ENCODE data around the gene SLX4IP.
A peak's percentile ranks its signal among the peaks of the same experiment; 100 is the strongest.

SLX4IP gene

GRCh38 chr20:10429443-10429981, 5.6 kb upstream of the SLX4IP start:
- DNase-seq, result no peak

DNA sequence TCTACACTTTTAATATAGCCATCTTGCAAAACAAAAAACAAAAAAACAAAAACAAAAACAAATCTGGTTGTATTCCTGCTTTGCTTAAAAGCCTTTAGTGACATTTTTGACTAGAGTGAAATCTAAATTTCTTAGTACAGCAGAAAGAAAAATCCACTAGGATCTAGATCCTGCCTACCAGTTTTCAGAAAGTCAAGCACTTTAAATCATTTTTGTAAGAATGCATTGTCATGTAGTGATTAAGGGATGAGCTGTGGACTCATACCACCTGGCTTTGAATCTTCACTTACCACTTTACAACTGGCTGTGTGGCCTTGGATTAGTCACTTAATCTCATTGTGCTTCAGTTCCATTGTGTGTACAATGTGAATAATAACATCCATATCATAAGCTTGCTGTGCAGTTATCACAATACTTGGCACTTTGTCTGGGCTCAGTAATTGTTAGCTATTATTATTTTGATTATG, 5.1 kb upstream of the SLX4IP start:
- DNase-seq, result no peak

- no peak for DNase-seq
Observed at GRCh38 chr20:10430704-10431103, 4.4 kb upstream of the SLX4IP start.

DNA sequence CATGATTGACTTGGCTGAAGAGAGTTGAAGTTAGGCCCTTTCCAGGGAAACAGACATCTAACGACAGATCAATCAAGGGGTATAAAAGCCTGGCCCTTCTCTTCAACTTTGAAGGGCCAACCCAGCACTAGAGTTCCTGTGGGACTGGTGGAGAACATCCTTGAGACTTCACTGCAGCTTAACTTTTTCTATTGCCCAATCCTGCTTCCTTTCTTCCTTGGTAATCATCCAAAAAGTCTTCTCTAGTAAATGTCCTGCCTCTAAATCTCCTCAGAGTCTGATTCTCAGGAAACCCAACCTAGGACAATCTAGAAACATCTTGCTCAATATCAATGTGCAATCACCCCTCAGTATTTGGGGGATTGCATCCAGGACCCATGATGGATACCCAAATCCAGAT, 3.0 kb upstream of the SLX4IP start:
- no peak for DNase-seq

DNA sequence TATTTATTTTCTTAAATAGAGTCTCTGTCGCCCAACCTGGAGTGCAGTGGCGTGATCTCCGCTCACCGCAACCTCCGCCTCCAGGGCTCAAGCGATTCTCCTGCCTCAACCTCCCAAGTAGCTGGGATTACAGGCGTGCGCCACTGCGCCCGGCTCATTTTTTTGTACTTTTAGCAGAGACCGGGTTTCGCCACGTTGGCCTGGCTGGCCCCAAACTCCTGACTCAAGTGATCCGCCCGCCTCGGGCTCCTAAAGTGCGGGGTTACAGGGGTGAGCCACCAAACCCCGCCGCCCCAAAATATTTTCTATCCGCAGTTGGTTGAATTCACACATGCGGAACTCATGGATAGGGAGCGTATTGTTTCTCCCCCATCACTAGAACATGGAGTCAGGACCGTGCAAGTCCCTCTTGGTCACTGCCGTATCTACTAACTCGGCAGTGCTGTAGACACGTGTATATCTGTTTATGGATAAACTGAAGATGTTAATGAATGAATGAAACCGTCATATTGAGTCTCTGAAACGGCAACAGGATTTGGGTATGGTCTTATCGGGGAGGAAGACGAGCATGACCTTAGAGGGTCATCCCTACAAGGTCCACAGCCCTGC, 2.0 kb upstream of the SLX4IP start:
- DNase-seq, result no peak

- peak; percentile 93 for DNase-seq
Observed at GRCh38 chr20:10433623-10434466, 1.3 kb upstream of the SLX4IP start, which contains the start of gene MKKS. Gene MKKS (minus strand): TSS chr20:10434222. CDS start chr20:10413514, 20,708 bp downstream.

GRCh38 chr20:10434467-10434831, 656 bp upstream of the SLX4IP start:
- DNase-seq, result peak; percentile 98

DNA sequence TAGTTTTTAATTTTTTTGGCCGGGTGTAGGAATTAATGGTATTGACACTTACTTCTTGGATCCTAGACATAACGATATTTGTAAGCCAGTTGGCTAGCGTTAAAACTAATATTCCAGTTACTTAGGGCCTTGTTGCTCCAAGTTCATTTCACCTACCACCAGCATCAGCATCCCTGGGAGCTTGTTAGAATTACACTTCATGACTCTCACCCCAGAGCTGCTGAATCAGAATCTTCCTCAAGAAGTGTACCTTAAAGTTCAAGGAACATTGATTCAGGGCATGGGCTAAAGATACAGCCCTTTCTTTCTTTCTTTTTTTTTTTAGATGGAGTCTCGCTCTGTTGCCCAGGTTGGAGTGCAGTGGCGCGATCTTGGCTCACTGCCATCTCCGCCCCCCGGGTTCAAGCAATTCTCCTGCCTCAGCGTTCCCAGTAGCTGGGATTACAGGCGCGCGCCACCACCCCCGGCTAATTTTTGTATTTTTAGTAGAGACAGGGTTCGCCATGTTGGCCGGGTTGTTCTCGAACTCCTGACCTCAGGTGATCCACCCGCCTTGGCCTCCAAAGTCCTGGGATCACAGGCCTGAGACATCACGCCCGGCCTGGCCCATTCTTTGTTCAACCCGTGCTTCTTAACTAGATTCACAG, 1.1 kb downstream of the SLX4IP start:
- no peak for DNase-seq

GRCh38 chr20:10438217-10438616, 3.1 kb downstream of the SLX4IP start:
- DNase-seq, result no peak

DNA sequence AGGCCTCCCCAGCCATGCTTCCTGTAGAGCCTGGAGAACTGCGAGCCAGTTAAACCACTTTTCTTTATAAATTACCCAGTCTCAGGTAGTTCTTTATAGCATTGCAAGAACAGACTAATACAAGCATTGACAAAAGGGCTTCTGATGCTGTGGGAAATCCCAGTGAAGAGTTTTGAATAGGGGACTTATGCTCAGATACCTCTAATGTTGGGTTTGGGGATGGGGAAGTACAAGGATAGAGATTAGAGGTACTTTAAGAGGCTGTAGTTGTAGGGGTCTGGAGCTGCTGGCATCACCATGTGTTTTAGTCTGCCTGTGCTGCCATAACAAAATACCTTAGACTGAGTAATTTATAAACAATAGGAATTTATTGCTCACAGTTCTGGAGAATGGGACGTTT, 8.8 kb downstream of the SLX4IP start:
- no peak for DNase-seq

DNA sequence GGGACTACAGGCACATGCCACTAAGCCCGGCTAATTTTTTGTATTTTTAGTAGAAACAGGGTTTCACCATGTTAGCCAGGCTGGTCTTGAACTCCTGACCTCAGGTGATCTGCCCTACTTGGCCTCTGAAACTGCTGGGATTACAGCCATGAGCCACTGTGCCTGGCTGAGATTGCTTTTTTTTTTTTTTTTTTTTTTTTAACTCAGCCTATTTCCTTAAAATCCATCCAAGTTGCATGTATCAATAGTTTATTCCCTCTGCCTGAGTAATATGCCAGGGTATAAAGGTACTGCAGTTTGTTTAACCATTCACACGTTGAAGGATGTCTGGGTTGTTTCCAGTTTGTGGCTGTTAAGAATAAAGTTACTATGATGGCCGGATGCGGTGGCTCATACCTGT, 10.7 kb downstream of the SLX4IP start:
- DNase-seq, result no peak

DNA sequence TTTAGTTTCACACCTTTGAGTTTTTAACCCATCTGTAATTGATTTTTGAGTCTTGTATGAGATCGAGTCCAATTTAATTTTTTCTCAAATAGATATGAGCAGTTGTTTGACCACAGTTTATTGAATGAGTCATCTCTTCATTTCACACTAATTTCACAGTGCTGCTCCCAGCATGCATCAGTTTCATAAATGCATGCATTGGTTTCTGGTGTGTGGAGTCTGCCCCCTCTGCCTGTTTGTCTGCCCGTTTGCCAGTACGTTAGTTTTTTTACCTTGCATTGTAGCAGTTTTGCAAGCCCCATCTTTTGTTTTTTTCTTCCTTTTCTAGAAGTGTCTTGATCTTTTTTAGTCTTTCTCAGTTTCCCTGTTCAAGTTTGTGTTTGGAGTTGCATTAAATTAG, 11.9 kb downstream of the SLX4IP start:
- peak; percentile 39 for DNase-seq

GRCh38 chr20:10448270-10449156, 13.4 kb downstream of the SLX4IP start:
- no peak for DNase-seq

- no peak for DNase-seq
Observed at GRCh38 chr20:10449270-10449669, 14.2 kb downstream of the SLX4IP start.

DNA sequence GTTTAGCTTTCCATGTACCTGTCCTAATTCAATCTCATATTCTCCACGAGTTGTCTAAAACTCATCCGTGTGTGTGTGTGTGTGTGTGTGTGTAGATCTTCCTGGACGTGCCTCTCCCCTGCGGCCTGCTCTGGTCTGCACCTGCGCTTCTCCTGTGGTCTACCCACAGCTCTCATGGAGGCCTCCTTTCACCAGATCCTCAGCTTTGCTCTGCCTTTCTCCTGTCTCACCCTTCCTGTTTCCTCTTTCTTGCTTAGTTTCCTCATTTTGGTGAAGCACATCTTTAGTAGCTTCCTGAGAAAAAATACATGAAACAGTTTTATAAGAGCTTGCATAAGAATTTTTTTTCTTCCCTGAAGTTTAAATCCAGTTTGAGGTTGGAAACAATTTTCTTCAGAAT, 18.1 kb downstream of the SLX4IP start:
- peak; percentile 66 for DNase-seq

GRCh38 chr20:10454151-10454750, 19.1 kb downstream of the SLX4IP start:
- no peak for DNase-seq

DNA sequence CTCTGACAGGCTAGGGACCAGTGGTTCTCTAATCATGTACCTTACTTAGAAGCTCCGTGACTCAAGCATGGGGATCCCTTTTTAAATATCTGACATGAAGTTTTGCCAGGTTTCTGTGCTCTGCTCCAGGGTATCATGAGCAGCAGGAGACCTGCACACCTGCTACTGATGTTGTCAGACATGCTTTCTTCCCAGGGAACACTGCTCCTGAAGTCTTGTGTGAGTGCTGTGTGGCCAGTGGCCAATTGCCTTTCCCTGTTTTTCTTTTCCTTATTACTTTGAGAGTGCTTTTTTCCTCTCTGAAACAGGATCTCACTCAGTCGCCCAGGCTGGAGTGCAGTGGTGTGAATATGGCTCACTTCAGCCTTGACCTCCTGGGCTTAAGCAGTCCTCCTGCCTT, 26.4 kb downstream of the SLX4IP start:
- DNase-seq, result no peak

- DNase-seq, result no peak
Observed at GRCh38 chr20:10462516-10462915, 27.4 kb downstream of the SLX4IP start.

GRCh38 chr20:10463622-10464021, 28.5 kb downstream of the SLX4IP start:
- DNase-seq, result no peak

DNA sequence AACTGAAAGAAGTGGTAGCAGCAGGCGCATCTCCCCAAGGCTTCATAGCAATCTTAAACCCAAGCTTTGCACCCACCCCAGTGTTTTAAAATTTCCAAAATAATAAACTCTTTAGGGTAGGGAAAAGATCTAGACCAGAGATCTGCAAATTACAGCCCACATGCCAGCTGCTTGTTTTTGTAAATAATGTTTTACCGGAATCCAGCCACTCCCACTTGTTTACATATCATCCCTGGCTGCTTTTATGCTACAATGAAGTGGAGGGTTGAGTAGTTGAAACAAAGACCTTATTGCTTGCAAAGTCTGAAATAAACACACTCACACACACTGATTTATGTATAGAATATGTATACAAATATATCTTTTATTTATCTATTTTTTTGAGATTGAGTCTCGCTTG, 30.0 kb downstream of the SLX4IP start:
- DNase-seq, result no peak

DNA sequence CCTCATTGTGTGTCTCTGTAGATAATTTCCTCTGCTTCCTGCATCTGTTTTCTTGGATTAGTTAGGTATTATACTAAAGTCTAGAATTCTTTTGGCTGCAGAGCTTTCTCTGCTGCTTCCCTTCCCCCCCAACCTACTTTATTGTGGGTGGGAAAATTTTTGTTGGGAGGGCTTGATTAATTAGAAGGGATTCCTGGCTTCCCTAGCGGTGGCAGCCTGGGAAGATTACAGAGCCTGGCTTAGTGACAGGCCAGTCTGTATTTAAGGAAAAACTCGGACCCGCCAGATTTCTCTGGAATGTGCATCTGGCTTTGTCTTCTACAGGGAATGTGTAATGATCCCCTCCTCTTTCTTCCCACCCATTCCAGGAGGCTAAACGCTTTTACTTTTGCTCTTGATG, 31.2 kb downstream of the SLX4IP start:
- no peak for DNase-seq

GRCh38 chr20:10466855-10467254, 31.8 kb downstream of the SLX4IP start:
- DNase-seq, result no peak

All from suppressor macrophage treated with lipopolysaccharide for 4 hours (primary cell).